K562 (cell line): Measurements from ENCODE around the gene KRTCAP2. TPM values are rescaled to one million over a fixed set of nuclear protein-coding genes. Genes with fewer than 3 reads are reported as not detected.
"Not testable (repeated sequence)": the region's sequence is repeated elsewhere in the genome, so short reads cannot be mapped to it uniquely, and the experiment has no call there.

Experiments used
- ATAC-seq: fragments of 200-7000 bp; cut with Tn5 transposase; 3 replicates; pipeline ENCODE4 v1.9.1; 2020; ENCODE audit warnings: moderate library complexity
- BruUV-seq: library from RNA; stranded (reverse); fragments of 400-500 nt; replicated peaks from 2 replicates; lab custom pipeline; 2021; lab: Mats Ljungman, UMichigan
- CTCF ChIA-PET: fragments of 300-600 bp; formaldehyde crosslinking; extraction: SDS; loops from one replicate; lab custom pipeline; 2021; ENCODE audit warnings: low intra/inter-chr PET ratio; lab: Yijun Ruan, JAX
- POLR2A ChIA-PET: fragments of 300-600, 350-650 bp; sonication (Branson Sonifier 250); formaldehyde crosslinking; extraction: SDS; loops from one replicate; lab custom pipeline; 2021; ENCODE audit warnings: antibody characterized with exemption, inconsistent platforms; lab: Yijun Ruan, JAX
- DNase-seq, 4 experiments: peaks; one replicate each; pipeline versions ENCODE4 v3.0.0 to v3.0.0-alpha.2; 2011 to 2018; ENCODE audit warnings: low spot score in 3 of 4, mixed read lengths in 3 of 4; ENCODE audit errors: extremely low read depth in 1 of 4
- FAIRE-seq: peaks from 2 replicates; lab custom pipeline; 2011; peaks lifted over from hg19 to GRCh38; lab: Jason Lieb, UNC
- H2AFZ ChIP-seq: 2 replicates; pipeline ENCODE4 v1.6.0; 2011; ENCODE audit warnings: low read depth, low read length, control low read depth, inconsistent platforms
- H3K27ac ChIP-seq: fragments of 200-600 bp; 3 replicates; pipeline ENCODE4 v1.8.0; 2011; ENCODE audit warnings: low read depth, mild to moderate bottlenecking, control low read depth, inconsistent platforms, low read length, moderate library complexity, mixed read lengths; ENCODE audit errors: extremely low read depth
- H3K27me3 ChIP-seq, 2 experiments: fragments of 300-600 bp in 1 of 2; 2 replicates in 1 of 2; 3 replicates in 1 of 2; pipeline versions ENCODE4 v1.6.0 to v1.8.0; 2011; ENCODE audit warnings: inconsistent platforms in 2 of 2, low read length in 2 of 2, mild to moderate bottlenecking in 1 of 2, mixed read lengths in 1 of 2, moderate library complexity in 1 of 2; ENCODE audit not compliant: control insufficient read depth in 2 of 2, insufficient read depth in 2 of 2
- H3K36me3 ChIP-seq: fragments of 300-600 bp; 3 replicates; pipeline ENCODE4 v1.8.0; 2011; ENCODE audit warnings: mild to moderate bottlenecking, low read length, inconsistent platforms; ENCODE audit not compliant: control insufficient read depth, insufficient read depth
- H3K4me1 ChIP-seq, 2 experiments: fragments of 200-600 bp in 1 of 2; replicated peaks in 1 of 2; 2 replicates in 1 of 2; 3 replicates in 1 of 2; pipeline versions ENCODE4 v1.5.1 to v1.8.0; 2011; ENCODE audit warnings: inconsistent platforms in 2 of 2, low read length in 2 of 2, mild to moderate bottlenecking in 1 of 2, mixed read lengths in 1 of 2, moderate library complexity in 1 of 2; ENCODE audit not compliant: control insufficient read depth in 2 of 2, insufficient read depth in 2 of 2
- H3K4me2 ChIP-seq: 2 replicates; pipeline ENCODE4 v1.6.1; 2011; ENCODE audit warnings: low read length, control low read depth, inconsistent platforms, mixed read lengths; ENCODE audit not compliant: insufficient read depth
- H3K4me3 ChIP-seq: fragments of 200-600 bp; sonication (generic), shearing (Covaris generic); 2 replicates; pipeline ENCODE4 v1.5.1; 2016; ENCODE audit warnings: control low read depth, inconsistent platforms
- H3K79me2 ChIP-seq: fragments of 200-600 bp; 3 replicates; pipeline ENCODE4 v1.8.0; 2011; ENCODE audit warnings: low read length, inconsistent platforms; ENCODE audit not compliant: control insufficient read depth, insufficient read depth
- H3K9ac ChIP-seq, 2 experiments: 2 replicates each; pipeline versions ENCODE4 v1.6.0 to v1.6.1; 2011; ENCODE audit warnings: low read depth in 2 of 2, low read length in 2 of 2, control low read depth in 1 of 2, inconsistent platforms in 1 of 2, mild to moderate bottlenecking in 1 of 2, mixed read lengths in 1 of 2; ENCODE audit not compliant: insufficient read depth in 1 of 2
- H3K9me1 ChIP-seq: one replicate; pipeline ENCODE4 v1.6.0; 2011; ENCODE audit warnings: inconsistent platforms, mild to moderate bottlenecking, low read length, moderate library complexity; ENCODE audit not compliant: control insufficient read depth, insufficient read depth
- H3K9me3 ChIP-seq: replicated peaks from 2 replicates; pipeline ENCODE4 v1.5.1; 2011; ENCODE audit warnings: low read depth, low read length, inconsistent platforms; ENCODE audit not compliant: control insufficient read depth, insufficient read depth
- H4K20me1 ChIP-seq: replicated peaks from 2 replicates; pipeline ENCODE4 v1.6.1; 2011; ENCODE audit warnings: low read length, inconsistent platforms, mixed read lengths; ENCODE audit not compliant: control insufficient read depth, insufficient read depth
- FOXJ3 ChIP-seq: sonication (generic); formaldehyde crosslinking; IDR thresholded peaks from 2 replicates; pipeline ENCODE4 v1.4.0; 2020; ENCODE audit warnings: mild to moderate bottlenecking, missing genetic modification reagents
- PHF8 ChIP-seq: fragments of 200-600 bp; sonication (generic); IDR thresholded peaks from 2 replicates; pipeline ENCODE4 v1.6.1; 2012; ENCODE audit warnings: mixed run types, mild to moderate bottlenecking, inconsistent platforms, low read length, moderate library complexity, borderline replicate concordance
- WGBS: fragments of 100-300 bp; shearing (Covaris generic); methylation state at CpG from one replicate; pipeline ENCODE4 v1.1.6; 2016; ENCODE audit warnings: low coverage, mixed read lengths; ENCODE audit not compliant: insufficient coverage; ENCODE audit errors: missing lambda C conversion rate; 5-methylcytosine and 5-hydroxymethylcytosine counted together
- in situ Hi-C: fragments of 300-500 bp; cut with MboI; formaldehyde crosslinking; loops from 4 replicates; pipeline ENCODE4 v1.15.0; 2018; ENCODE audit warnings: inconsistent platforms, mixed read lengths
- intact Hi-C: fragments of 100-400 bp; cut with micrococcal nuclease; formaldehyde crosslinking; loops from 2 replicates; pipeline ENCODE4 v1.14.2; 2022
- polyA plus RNA-seq, 8 experiments: library from polyadenylated mRNA; depleted of rRNA in 4 of 8; stranded (reverse) in 5 of 8; unstranded in 3 of 8; fragments of >200 nt; fragmentation: Nextera tagmentation in 2 of 8; fragmentation: Illumina TruSeq in 1 of 8; extraction: Ambion mirVana in 2 of 8; extraction: Trizol in 1 of 8; gene quantifications; 2 replicates each; pipeline versions ENCODE4 v1.2.1 to v1.2.3, GENCODE V29; 2011 to 2014; ENCODE audit warnings: inconsistent platforms in 1 of 8, missing spikeins in 1 of 8
- total RNA-seq, 7 experiments: library from RNA; depleted of rRNA in 6 of 7; stranded (reverse); fragments of >200 nt in 6 of 7; fragmentation: Illumina TruSeq in 2 of 7; extraction: Trizol in 2 of 7; gene quantifications; 2 replicates each; pipeline versions ENCODE4 v1.2.1 to v1.2.3, GENCODE V29; 2011 to 2021; ENCODE audit warnings: low replicate concordance in 1 of 7
- TF ChIP-seq, protein P1 (sequence below): sonication (generic); formaldehyde crosslinking; IDR thresholded peaks from 2 replicates; pipeline ENCODE4 v1.8.0; 2022; ENCODE audit warnings: mild to moderate bottlenecking, low read depth, missing genetic modification reagents
- TF ChIP-seq, protein P2 (sequence below), 2 experiments: fragments of 450-650 bp in 1 of 2; sonication (generic) in 1 of 2; formaldehyde crosslinking; conservative IDR thresholded peaks; 2 replicates each; pipeline versions ENCODE4 v1.4.0 to v1.8.1; 2020 to 2022; ENCODE audit warnings: mild to moderate bottlenecking in 1 of 2, missing genetic modification reagents in 1 of 2

KRTCAP2 gene
- total and polyA plus RNA-seq, 9 of the 15 experiments (the other 6 are each of a cell fraction or from before 2014, with no cell fraction given), result 126 to 436 (median 244) TPM

DNA sequence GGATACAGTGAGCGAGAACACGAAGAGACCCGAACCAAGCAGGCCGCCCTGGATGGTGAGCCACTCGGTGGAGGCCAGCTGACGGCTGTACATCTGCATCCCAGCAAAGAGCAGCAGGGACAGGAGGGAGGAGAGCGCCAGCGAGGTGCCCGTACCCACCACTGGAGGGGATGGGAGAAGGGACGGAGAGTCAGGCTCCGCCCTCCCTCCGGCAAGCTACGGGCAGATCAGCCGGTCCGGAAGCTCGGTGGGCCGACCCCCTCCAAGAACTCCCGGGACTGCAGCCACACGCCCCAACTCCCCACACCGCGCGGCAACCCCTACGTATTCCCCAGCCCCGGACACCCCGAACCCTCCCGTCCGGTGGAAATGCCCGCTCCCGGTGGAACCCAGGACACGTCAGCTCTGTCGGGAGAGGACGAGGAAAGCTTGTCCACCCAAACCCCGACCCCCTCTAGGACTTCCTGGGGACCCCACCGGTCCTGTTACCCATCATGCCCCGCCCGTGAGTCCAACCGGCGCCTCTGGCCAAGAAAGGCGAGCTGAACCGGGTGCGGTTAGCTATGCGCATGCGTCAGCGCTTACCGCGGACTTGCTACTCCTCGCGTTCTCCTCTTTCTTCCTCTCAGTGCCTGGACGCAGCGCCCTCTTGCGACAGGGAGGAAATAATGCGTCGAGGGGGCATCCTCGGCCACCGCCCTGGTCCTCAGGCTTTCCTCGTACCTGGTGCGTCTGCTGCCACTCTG lies at the start of gene KRTCAP2 (continued):
- TF ChIP-seq FOXJ3 (no peak), PHF8 (peak; percentile 93; the same call in 1 of the 2 replicates)
- TF ChIP-seq, protein P1, sequence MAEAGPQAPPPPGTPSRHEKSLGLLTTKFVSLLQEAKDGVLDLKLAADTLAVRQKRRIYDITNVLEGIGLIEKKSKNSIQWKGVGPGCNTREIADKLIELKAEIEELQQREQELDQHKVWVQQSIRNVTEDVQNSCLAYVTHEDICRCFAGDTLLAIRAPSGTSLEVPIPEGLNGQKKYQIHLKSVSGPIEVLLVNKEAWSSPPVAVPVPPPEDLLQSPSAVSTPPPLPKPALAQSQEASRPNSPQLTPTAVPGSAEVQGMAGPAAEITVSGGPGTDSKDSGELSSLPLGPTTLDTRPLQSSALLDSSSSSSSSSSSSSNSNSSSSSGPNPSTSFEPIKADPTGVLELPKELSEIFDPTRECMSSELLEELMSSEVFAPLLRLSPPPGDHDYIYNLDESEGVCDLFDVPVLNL, result no peak
- TF ChIP-seq, protein P2, sequence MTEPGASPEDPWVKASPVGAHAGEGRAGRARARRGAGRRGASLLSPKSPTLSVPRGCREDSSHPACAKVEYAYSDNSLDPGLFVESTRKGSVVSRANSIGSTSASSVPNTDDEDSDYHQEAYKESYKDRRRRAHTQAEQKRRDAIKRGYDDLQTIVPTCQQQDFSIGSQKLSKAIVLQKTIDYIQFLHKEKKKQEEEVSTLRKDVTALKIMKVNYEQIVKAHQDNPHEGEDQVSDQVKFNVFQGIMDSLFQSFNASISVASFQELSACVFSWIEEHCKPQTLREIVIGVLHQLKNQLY (CRISPR knock-in tag; conservative IDR thresholded peaks at IDR 0.05), result no peak

DNA sequence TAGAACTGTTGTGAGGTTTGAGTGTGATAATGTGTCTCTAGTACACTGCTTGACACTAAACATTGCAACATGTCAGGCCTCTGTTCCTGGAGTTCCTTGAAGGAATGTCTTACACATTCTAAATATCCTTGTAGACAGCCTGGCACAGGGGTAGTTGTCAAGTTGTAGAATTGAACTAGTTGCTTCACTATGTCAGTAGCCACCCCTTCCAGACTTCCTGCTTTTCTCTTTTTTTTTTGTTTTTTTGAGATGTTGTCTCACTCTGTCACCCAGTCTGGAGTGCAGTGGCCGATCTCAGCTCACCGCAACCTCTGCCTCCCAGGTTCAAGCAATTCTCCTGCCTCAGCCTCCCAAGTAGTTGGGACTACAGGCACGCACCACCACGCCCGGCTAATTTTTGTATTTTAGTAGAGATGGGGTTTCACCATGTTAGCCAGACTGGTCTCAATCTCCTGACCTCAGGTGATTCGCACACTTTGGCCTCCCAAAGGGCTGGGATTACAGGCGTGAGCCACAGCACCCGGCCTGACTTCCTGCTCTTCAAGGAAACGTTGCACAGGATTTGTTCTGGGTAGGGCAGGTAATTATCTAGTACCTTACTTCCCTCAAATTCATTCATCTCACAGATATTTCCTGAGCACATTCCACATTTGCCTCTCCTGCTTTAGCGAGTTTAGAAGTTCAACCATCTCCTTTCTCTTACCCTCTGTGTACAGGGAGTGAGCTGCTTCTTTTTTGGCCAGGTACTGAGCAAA lies 47.3 kb upstream of the KRTCAP2 start:
- H3K36me3 ChIP-seq, BruUV-seq, in situ Hi-C loops, FAIRE-seq, H3K4me3 ChIP-seq, H3K27me3 ChIP-seq, H4K20me1 ChIP-seq, H3K4me2 ChIP-seq, intact Hi-C loops, H3K9me1 ChIP-seq, H3K9ac ChIP-seq, H3K9me3 ChIP-seq, DNase-seq, CTCF ChIA-PET, H3K79me2 ChIP-seq, ATAC-seq: not testable (repeated sequence)
- WGBS, result 78% methylated on average over 10 of the region's 10 CpGs
- POLR2A ChIA-PET, result interaction anchor here (0.6 to 1.8 kb wide), 2 partner anchors 13 to 250 kb away, joined by 3 to 5 read pairs; no protein-coding TSS in a partner anchor
- Histone ChIP-seq H3K4me1 (peaks cover 16 to 34% of the 10 kb centered on the region in 2 experiments), H3K27ac (peak overlapping the region; percentile 44; the same call in 1 of the 3 replicates), H2AFZ (peak overlapping the region; percentile 95)
